HFF-Myc (cell line): Measurements from ENCODE around the gene GNG7.

Experiments
- DNase-seq: peaks from one replicate; pipeline ENCODE4 v3.0.0-alpha.2; 2011; ENCODE audit warnings: low read depth; ENCODE audit errors: extremely low read depth
- H3K4me3 ChIP-seq: replicated peaks from 2 replicates; pipeline ENCODE4 v1.5.1; 2011; ENCODE audit warnings: low read depth, mild to moderate bottlenecking, control low read depth, low read length
- TF ChIP-seq, protein P1 (sequence below): IDR thresholded peaks from 2 replicates; pipeline ENCODE4 v1.5.1; 2012; ENCODE audit warnings: mild to moderate bottlenecking, low read depth, low read length, control low read depth; ENCODE audit errors: missing control alignments

GNG7 gene

DNA sequence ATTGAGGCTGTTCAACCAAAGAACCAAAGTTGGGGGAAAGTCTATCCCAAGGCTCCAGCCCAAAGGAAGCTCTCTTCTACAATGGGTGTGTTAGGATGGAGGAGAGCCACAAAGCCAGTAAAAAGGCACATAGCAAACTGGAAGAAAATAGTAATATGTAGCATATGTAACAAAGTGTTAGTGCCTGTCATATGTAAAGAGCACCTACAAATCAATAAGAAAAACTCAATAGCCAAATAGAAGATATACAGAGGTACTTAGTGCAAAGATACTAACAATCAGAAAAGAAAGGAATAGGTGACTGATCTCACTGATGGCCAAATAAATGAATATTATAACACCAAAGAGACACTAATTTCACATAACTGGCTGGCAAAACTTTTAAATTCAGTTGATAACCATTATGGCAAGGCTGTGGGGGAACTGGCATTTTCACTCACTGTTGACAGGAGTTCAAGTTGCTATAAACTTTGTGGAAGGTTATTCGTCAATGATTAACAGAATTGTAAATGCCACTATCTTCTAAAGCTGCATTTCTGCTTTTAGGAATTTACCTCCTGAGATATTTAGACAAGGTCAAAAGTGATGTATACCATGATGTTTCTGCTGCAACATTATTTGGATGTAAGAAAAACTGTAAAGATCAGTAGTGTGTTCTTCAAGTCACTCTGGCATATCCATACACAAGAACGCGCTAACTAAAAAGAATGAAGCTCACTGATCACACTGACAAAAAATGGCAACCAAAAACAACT is 110.8 kb downstream of the GNG7 start:
- DNase-seq = no peak
- no peak overlapping the region for H3K4me3 ChIP-seq
- TF ChIP-seq, protein P1, sequence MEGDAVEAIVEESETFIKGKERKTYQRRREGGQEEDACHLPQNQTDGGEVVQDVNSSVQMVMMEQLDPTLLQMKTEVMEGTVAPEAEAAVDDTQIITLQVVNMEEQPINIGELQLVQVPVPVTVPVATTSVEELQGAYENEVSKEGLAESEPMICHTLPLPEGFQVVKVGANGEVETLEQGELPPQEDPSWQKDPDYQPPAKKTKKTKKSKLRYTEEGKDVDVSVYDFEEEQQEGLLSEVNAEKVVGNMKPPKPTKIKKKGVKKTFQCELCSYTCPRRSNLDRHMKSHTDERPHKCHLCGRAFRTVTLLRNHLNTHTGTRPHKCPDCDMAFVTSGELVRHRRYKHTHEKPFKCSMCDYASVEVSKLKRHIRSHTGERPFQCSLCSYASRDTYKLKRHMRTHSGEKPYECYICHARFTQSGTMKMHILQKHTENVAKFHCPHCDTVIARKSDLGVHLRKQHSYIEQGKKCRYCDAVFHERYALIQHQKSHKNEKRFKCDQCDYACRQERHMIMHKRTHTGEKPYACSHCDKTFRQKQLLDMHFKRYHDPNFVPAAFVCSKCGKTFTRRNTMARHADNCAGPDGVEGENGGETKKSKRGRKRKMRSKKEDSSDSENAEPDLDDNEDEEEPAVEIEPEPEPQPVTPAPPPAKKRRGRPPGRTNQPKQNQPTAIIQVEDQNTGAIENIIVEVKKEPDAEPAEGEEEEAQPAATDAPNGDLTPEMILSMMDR = no peak

DNA sequence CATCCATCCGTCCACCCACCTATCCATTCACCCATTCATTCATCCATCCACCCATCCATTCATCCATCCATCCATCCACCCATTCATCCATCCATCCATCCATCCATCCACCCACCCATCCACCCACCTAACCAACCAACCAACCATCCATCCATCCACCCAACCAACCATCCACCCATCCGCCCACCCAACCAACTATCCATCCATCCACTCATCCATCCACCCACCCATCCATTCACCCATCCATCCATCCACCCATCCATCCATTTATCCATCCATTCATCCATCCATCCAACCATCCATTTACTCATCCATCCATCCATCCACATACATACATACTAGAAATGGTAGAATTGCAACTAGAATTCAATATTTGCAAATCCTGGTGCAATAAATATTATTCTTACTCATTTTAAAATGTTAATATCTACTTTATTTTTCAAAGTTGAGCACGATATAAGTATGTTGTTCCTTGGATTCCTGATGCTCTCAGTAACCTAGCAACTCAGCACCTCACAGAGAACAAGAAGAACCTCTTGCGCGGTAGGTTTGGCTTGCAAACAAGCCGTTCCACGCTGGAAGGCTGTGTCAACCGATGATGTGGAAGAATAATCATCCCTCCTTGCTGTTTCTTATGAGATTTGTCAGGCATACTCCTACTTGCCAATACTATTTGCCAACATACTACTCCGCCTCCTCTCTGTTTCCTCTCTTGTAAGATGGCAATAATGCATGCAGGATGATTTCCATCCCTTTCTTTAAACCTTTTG is 111.7 kb downstream of the GNG7 start:
- TF ChIP-seq, protein P1 = no peak

DNA sequence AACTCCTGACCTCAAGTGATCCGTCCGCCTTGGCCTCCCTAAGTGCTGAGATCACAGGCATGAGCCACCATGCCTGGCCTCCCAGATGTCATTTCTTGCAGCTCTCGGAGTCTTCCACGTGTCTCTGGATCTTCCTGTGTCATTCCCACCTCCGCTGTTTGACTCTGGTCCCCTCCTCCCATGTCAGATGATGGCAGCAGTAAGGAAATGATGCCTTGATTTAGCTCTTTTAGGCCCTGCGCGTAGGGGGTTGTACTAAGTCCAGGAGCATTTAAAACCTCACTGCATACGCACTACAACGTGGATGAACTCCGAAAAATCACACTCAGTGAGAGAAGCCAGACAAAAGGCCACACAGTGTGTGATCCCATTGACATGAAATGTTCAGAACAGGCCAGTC is 113.1 kb downstream of the GNG7 start:
- H3K4me3 ChIP-seq = no peak overlapping the region
- TF ChIP-seq, protein P1 = no peak
- no peak for DNase-seq

More for the DNA sequence above, 111.7 kb downstream of the GNG7 start:
- no peak for DNase-seq
- no peak overlapping the region for H3K4me3 ChIP-seq

DNA sequence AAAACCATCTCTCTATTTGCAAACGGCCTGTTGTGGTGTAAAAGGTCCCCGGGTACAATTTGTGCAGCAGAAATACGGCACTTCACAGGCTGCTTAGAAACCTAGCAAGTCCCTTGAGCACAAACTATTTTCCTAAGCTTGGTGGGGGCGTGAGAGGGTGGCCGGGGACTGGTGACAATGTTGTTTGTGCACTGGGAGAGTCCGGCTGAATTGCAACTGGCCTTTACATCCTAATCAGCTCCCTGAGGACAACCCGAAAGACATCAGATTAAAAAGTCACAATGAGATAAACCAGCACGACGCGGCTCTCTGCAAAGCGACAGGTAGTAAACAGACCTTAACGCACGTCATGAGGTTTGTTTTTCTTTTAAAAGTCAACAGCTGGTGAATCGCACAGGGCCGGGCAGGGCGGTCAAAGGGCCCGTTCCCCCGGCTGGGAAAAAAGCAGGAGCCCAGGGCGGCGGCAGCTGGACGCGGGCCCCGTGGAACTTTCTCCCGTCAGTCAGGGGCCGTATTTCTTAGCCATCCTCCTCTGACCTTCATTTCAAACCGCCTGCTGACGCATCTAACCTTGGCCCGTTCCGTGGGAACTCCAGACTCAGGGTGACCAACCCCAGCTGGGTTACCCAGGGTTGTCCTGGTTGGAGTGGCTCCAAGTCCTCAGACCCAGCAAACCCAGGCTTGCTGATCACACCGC is 114.3 kb downstream of the GNG7 start:
- DNase-seq = no peak
- TF ChIP-seq, protein P1 = no peak
- no peak overlapping the region for H3K4me3 ChIP-seq

DNA sequence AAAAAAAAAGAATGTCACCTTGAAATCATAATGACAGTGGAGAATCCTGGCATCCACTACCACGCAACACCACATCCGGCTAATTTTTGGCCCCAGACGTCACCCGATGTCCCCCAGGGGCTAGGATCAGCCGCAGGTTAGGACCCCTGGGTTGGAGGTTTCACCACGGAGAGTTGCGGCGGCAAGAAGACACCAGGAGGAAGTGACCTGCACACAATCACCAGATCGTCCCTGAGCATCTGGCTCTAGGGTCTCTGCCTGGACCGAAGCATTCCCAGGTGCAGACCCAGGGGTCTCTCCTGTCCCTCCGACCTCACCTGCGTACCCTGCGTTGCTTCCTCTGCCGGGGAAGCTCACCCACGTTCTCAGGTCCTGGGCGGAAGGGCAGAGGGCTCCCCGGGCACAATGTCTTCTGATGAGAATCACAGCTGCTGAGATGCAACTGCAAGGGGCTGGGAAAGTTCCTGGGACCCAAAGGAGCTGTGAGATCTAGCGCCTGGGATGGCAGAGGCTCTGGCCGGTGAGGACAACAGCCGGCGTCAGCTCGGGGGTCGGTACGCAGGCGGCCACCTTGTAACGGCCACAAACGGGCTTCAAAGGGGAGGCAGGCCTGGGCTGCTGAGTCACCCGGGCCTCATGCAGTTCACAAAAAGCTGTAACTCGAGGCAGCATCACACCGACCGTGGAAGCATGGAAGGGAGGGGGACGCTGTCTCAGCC is 115.3 kb downstream of the GNG7 start:
- no peak overlapping the region for H3K4me3 ChIP-seq
- no peak for DNase-seq
- TF ChIP-seq, protein P1 = no peak

DNA sequence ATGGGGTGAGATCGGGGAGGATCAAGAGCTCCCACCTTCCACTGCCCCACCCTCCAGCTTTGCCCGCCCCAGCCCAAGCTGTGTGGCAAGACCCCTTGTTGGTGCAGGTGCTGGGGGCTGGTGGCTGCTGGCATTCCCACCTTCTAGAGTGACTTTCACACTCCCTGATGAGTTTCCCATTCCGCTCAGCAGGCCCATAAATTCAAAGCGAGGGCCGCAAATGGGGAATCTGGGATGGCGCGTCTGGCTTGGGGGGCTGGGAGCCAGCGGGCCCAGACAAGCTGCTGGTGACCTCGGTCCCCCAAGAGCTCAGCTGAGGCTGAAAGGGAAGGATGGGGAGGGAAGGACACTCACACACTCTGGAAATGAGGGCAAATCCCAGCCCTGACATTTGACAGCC is 116.3 kb downstream of the GNG7 start:
- H3K4me3 ChIP-seq = no peak overlapping the region
- no peak for DNase-seq
- TF ChIP-seq, protein P1 = no peak
